DND-41 (cell line): Measurements from ENCODE around the gene YJEFN3.

Source experiments
- ATAC-seq: fragments of 200-7000 bp; cut with Tn5 transposase; 3 replicates; pipeline ENCODE4 v1.9.1; 2021; ENCODE audit warnings: low read depth; ENCODE audit not compliant: insufficient read depth
- DNase-seq: peaks from one replicate; pipeline ENCODE4 v3.0.0-alpha.2; 2020
- H2AFZ ChIP-seq: 2 replicates; pipeline ENCODE4 v1.6.0; 2012; ENCODE audit warnings: low read depth, low read length
- H3K27ac ChIP-seq: 2 replicates; pipeline ENCODE4 v1.5.1; 2012; ENCODE audit warnings: low read length, inconsistent platforms
- H3K27me3 ChIP-seq: fragments of 200-600 bp; sonication (generic); 2 replicates; pipeline ENCODE4 v1.6.0; 2012; ENCODE audit warnings: low read length, mild to moderate bottlenecking, inconsistent platforms; ENCODE audit not compliant: insufficient read depth, poor library complexity
- H3K36me3 ChIP-seq: 2 replicates; pipeline ENCODE4 v1.5.1; 2012; ENCODE audit warnings: low read length, inconsistent platforms; ENCODE audit not compliant: insufficient read depth
- H3K4me1 ChIP-seq: 2 replicates; pipeline ENCODE4 v1.5.1; 2012; ENCODE audit warnings: mild to moderate bottlenecking, low read length; ENCODE audit not compliant: insufficient read depth
- H3K4me2 ChIP-seq: 2 replicates; pipeline ENCODE4 v1.6.0; 2012; ENCODE audit warnings: mild to moderate bottlenecking, moderate library complexity, low read length, inconsistent platforms; ENCODE audit not compliant: insufficient read depth
- H3K4me3 ChIP-seq, 2 experiments: fragments of 200-600 bp in 1 of 2; shearing (Covaris generic) in 1 of 2; 2 replicates each; pipeline ENCODE4 v1.5.1; 2012 to 2016; ENCODE audit warnings: inconsistent platforms in 2 of 2, low read length in 2 of 2, mild to moderate bottlenecking in 2 of 2, low read depth in 1 of 2, moderate library complexity in 1 of 2
- H3K79me2 ChIP-seq: 2 replicates; pipeline ENCODE4 v1.6.0; 2012; ENCODE audit warnings: low read length, inconsistent platforms; ENCODE audit not compliant: insufficient read depth
- H3K9ac ChIP-seq: 2 replicates; pipeline ENCODE4 v1.6.0; 2012; ENCODE audit warnings: low read depth, mild to moderate bottlenecking, inconsistent platforms, low read length, moderate library complexity
- H3K9me3 ChIP-seq: 2 replicates; pipeline ENCODE4 v1.5.1; 2012; ENCODE audit warnings: low read length, moderate library complexity, mild to moderate bottlenecking, inconsistent platforms; ENCODE audit not compliant: insufficient read depth, severe bottlenecking
- H4K20me1 ChIP-seq: 2 replicates; pipeline ENCODE4 v1.6.0; 2012; ENCODE audit warnings: low read length; ENCODE audit not compliant: insufficient read depth
- EZH2 ChIP-seq: IDR thresholded peaks from 3 replicates; pipeline ENCODE4 v1.6.1; 2012; ENCODE audit warnings: borderline replicate concordance, low read depth, mild to moderate bottlenecking, moderate library complexity, low read length, inconsistent platforms; ENCODE audit not compliant: severe bottlenecking
- TF ChIP-seq, protein P1 (sequence below): IDR thresholded peaks from 2 replicates; pipeline ENCODE4 v1.5.1; 2012; ENCODE audit warnings: borderline replicate concordance, low read length, moderate library complexity, mild to moderate bottlenecking; ENCODE audit not compliant: poor library complexity, severe bottlenecking; ENCODE audit errors: extremely low read depth

The YJEFN3 gene

DNA sequence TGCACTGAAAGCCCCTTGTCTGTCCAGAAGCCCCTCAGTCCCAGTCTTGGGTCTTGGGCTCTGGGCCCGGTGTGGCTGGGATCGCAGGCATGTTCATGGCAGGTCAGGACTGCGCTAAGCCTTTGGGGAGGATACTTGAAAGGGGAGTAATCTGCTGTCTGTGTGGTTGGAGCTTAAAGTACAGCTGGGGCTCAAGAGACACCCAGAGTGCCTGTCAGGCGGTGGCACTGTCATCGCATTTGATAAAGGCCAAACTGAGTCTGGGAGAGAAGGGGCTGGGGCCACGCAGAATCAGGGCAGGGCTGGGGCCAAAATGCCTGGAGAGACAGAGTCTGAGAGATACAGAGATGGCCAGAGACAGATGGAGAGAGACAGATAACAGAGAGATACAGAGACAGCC is 5.1 kb downstream of the YJEFN3 start:
- Histone ChIP-seq H3K9me3 (no peaks in the 10 kb centered on the region), H2AFZ (no peak overlapping the region), H3K4me3 (no peak overlapping the region), H3K36me3 (peaks cover 13% of the 10 kb centered on the region), H4K20me1 (0 out of 2 replicates have a peak, but pooled peaks cover 13% of the 10 kb centered on the region), H3K27ac (no peak overlapping the region), H3K79me2 (no peaks in the 10 kb centered on the region), H3K27me3 (no peaks in the 10 kb centered on the region), H3K9ac (no peak overlapping the region), H3K4me2 (no peak overlapping the region), H3K4me1 (peaks cover 8% of the 10 kb centered on the region)
- no peak for ATAC-seq
- no peak for TF ChIP-seq EZH2
- TF ChIP-seq, protein P1, sequence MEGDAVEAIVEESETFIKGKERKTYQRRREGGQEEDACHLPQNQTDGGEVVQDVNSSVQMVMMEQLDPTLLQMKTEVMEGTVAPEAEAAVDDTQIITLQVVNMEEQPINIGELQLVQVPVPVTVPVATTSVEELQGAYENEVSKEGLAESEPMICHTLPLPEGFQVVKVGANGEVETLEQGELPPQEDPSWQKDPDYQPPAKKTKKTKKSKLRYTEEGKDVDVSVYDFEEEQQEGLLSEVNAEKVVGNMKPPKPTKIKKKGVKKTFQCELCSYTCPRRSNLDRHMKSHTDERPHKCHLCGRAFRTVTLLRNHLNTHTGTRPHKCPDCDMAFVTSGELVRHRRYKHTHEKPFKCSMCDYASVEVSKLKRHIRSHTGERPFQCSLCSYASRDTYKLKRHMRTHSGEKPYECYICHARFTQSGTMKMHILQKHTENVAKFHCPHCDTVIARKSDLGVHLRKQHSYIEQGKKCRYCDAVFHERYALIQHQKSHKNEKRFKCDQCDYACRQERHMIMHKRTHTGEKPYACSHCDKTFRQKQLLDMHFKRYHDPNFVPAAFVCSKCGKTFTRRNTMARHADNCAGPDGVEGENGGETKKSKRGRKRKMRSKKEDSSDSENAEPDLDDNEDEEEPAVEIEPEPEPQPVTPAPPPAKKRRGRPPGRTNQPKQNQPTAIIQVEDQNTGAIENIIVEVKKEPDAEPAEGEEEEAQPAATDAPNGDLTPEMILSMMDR = peak; percentile 20
- no peak for DNase-seq

DNA sequence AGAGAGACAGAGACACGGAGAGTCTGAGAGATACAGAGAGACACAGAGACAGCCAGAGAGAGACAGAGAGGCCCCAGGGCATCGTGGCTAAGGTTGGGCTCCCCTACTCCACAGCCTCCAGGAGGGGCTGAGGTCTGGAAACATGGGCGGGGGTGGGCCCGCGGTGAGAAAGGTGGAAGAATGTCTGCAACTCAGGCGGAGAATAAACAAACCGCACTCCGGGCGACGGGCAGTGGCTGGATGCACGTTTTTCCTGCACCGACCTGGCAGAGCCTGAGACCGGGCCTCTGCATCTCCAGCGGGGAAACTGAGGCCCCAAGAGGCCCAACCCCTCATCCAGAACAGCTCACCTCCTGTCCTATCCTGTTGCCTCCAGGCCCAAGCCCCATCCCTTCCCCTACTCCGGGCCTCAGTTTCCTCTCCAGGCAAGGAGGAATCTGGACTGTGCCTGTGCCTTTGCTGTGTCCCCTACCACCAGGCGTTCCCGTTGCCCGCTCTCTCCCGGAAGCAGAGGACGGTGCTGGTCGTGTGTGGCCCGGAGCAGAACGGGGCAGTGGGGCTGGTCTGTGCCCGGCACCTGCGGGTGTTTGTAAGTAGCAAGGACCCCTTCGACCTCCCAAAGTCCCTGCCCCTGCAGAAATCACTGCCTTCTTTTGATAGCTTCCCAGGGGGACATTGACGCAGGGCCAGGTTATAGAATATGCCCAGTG is 6.0 kb downstream of the YJEFN3 start:
- Histone ChIP-seq H2AFZ (no peak overlapping the region), H3K9ac (no peak overlapping the region), H3K4me3 (no peak overlapping the region), H3K4me1 (peaks cover 8% of the 10 kb centered on the region), H3K9me3 (no peaks in the 10 kb centered on the region), H3K27ac (no peak overlapping the region), H4K20me1 (0 out of 2 replicates have a peak, but pooled peaks cover 8% of the 10 kb centered on the region), H3K4me2 (no peak overlapping the region), H3K79me2 (no peaks in the 10 kb centered on the region), H3K27me3 (no peaks in the 10 kb centered on the region), H3K36me3 (peaks cover 6% of the 10 kb centered on the region; the same call in 1 of the 2 replicates)
- no peak for DNase-seq
- TF ChIP-seq, protein P1 = no peak
- no peak for TF ChIP-seq EZH2
- ATAC-seq = no peak

DNA sequence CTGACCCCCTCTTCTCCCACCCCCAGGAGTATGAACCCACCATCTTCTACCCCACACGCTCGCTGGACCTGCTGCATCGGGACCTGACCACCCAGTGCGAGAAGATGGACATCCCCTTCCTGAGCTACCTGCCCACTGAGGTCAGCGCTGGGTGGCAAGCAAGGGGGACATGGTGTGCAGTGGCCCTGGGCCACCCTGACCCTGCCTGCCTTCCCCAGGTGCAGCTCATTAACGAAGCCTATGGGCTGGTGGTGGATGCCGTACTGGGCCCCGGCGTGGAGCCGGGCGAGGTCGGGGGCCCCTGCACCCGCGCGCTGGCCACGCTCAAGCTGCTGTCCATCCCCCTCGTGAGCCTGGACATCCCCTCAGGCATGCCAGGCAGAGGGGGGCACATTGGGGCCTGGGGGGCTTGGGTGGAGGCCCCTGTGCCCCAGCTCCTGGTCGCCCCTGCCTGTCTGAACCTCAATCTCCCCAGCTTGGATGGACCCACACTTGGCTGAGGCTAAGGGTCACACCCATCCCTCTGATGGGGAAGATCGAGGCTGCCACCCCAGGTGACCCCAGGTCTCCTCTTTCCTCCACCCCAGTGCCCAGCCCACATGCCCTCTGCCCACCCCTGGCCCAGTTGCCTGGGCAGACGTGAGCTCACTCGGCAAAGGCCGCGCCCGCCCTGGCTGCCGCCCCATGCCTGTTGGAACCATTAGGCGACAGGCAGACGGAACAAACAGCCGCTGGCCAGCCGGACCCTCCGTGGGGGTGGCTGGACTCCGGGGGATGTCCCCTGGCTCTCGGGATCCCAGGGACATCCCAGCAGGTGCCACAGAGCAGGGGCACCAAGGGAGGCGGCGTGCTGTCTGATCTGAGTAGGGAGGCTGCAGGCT is 6.8 kb downstream of the YJEFN3 start:
- ATAC-seq (no peak), DNase-seq (no peak)
- Histone ChIP-seq H3K27ac (no peak overlapping the region), H3K27me3 (no peaks in the 10 kb centered on the region), H3K36me3 (0 out of 2 replicates have a peak, but pooled peaks cover under 1% of the 10 kb centered on the region), H4K20me1 (0 out of 2 replicates have a peak, but pooled peaks cover 5% of the 10 kb centered on the region), H3K9ac (no peak overlapping the region), H3K4me3 (no peak overlapping the region), H3K4me1 (peaks cover 8% of the 10 kb centered on the region), H3K79me2 (no peaks in the 10 kb centered on the region), H3K4me2 (no peak overlapping the region), H3K9me3 (no peaks in the 10 kb centered on the region), H2AFZ (no peak overlapping the region)
- TF ChIP-seq EZH2 = no peak
- TF ChIP-seq, protein P1 = no peak
